ENCODE data around the gene FAM174C.
"Not testable (repeated sequence)": the region's sequence is repeated elsewhere in the genome, so short reads cannot be mapped to it uniquely, and the experiment has no call there.

FAM174C gene

GRCh38 chr19:1302533-1303239 lies 27.4 kb downstream of the FAM174C start:
- no peak for DNase-seq (ENCODE audit: low read depth)

GRCh38 chr19:1304197-1304924 lies 29.0 kb downstream of the FAM174C start:
- no peak for DNase-seq (ENCODE audit: low read depth)

- not testable (repeated sequence) for DNase-seq (ENCODE audit: low read depth)
These were observed 30.0 kb downstream of the FAM174C start for GRCh38 chr19:1305354-1305753.

GRCh38 chr19:1307320-1307719 lies 32.0 kb downstream of the FAM174C start:
- no peak for DNase-seq (ENCODE audit: low read depth)

GRCh38 chr19:1307755-1308303 lies 32.5 kb downstream of the FAM174C start:
- no peak for DNase-seq (ENCODE audit: low read depth)

GRCh38 chr19:1308718-1309117 lies 33.4 kb downstream of the FAM174C start:
- no peak for DNase-seq (ENCODE audit: low read depth)

GRCh38 chr19:1309977-1310852 lies 34.9 kb downstream of the FAM174C start:
- DNase-seq (ENCODE audit: low read depth) = no peak

GRCh38 chr19:1310853-1311180 lies 35.5 kb downstream of the FAM174C start:
- DNase-seq (ENCODE audit: low read depth) = no peak

GRCh38 chr19:1311543-1312091 lies 36.3 kb downstream of the FAM174C start:
- no peak for DNase-seq (ENCODE audit: low read depth)

- DNase-seq (ENCODE audit: low read depth) = no peak
These were observed 37.7 kb downstream of the FAM174C start for GRCh38 chr19:1312767-1313694.

- DNase-seq (ENCODE audit: low read depth) = no peak
These were observed 38.6 kb downstream of the FAM174C start for GRCh38 chr19:1313695-1314613.

GRCh38 chr19:1315470-1316166 lies 40.3 kb downstream of the FAM174C start:
- DNase-seq (ENCODE audit: low read depth) = no peak

GRCh38 chr19:1316466-1316865 lies 41.1 kb downstream of the FAM174C start:
- no peak for DNase-seq (ENCODE audit: low read depth)

GRCh38 chr19:1317274-1318003 lies 42.1 kb downstream of the FAM174C start:
- no peak for DNase-seq (ENCODE audit: low read depth)

GRCh38 chr19:1318678-1319471 lies 43.5 kb downstream of the FAM174C start:
- no peak for DNase-seq (ENCODE audit: low read depth)

- not testable (repeated sequence) for DNase-seq (ENCODE audit: low read depth)
These were observed 44.9 kb downstream of the FAM174C start for GRCh38 chr19:1320282-1320650.

GRCh38 chr19:1321539-1321938 lies 46.2 kb downstream of the FAM174C start:
- DNase-seq (ENCODE audit: low read depth) = no peak

Measured in stimulated activated CD8-positive, alpha-beta memory T cell treated with anti-CD3 and anti-CD28 coated beads, Interleukin-15, amount 100 ng/mL, for 1 hour (primary cell).